HL-60 (cell line): Measurements from ENCODE around the gene MYBPC2.

ENCODE experiments used
- DNase-seq, 2 experiments: peaks; one replicate each; pipeline ENCODE4 v3.0.0-alpha.2; 2010 to 2020; ENCODE audit warnings: low read depth in 1 of 2, low spot score in 1 of 2
- H3K27ac ChIP-seq: fragments of 250-450 bp; sonication (Bioruptor Pico); replicated peaks from 2 replicates; pipeline ENCODE4 v1.5.1; 2020; ENCODE audit warnings: mild to moderate bottlenecking, moderate library complexity
- H3K27me3 ChIP-seq: fragments of 250-450 bp; sonication (Bioruptor Pico); 2 replicates; pipeline ENCODE4 v1.5.1; 2021; ENCODE audit warnings: mild to moderate bottlenecking, moderate library complexity; ENCODE audit not compliant: insufficient read depth, poor library complexity, severe bottlenecking
- H3K4me3 ChIP-seq: replicated peaks from 2 replicates; pipeline ENCODE4 v1.5.1; 2011; ENCODE audit warnings: mild to moderate bottlenecking, control low read depth, low read length; ENCODE audit not compliant: insufficient read depth
- CTCF ChIP-seq: IDR thresholded peaks from one replicate; pipeline ENCODE4 v1.5.1; 2011; ENCODE audit warnings: low read length, control low read depth, inconsistent platforms; ENCODE audit not compliant: insufficient read depth
- GABPA ChIP-seq: IDR thresholded peaks from 2 replicates; pipeline ENCODE4 v1.6.1; 2012; ENCODE audit warnings: low read depth
- POLR2AphosphoS5 ChIP-seq: IDR thresholded peaks from 2 replicates; pipeline ENCODE4 v1.6.1; 2012; ENCODE audit warnings: low read depth
- REST ChIP-seq: IDR thresholded peaks from 2 replicates; pipeline ENCODE4 v1.6.1; 2012; ENCODE audit warnings: low read depth; ENCODE audit not compliant: insufficient replicate concordance
- SPI1 ChIP-seq: IDR thresholded peaks from 2 replicates; pipeline ENCODE4 v1.6.1; 2012; ENCODE audit warnings: low read depth, mild to moderate bottlenecking, borderline replicate concordance

The MYBPC2 gene

GRCh38 chr19:50497022-50497405 is 64.3 kb downstream of the MYBPC2 start:
- no peak for TF ChIP-seq GABPA
- TF ChIP-seq POLR2AphosphoS5 = no peak
- no peak for TF ChIP-seq REST
- no peak for TF ChIP-seq SPI1
- TF ChIP-seq CTCF = no peak
- Histone ChIP-seq H3K27me3 (no peaks in the 10 kb centered on the region), H3K27ac (no peak overlapping the region), H3K4me3 (no peak overlapping the region)
- no peak for DNase-seq

GRCh38 chr19:50498219-50499056 is 65.7 kb downstream of the MYBPC2 start:
- Histone ChIP-seq H3K4me3 (no peak overlapping the region), H3K27ac (no peak overlapping the region), H3K27me3 (no peaks in the 10 kb centered on the region)
- TF ChIP-seq POLR2AphosphoS5 = no peak
- no peak for TF ChIP-seq CTCF
- no peak for TF ChIP-seq SPI1
- TF ChIP-seq REST = no peak
- no peak for TF ChIP-seq GABPA
- DNase-seq = no peak

- Histone ChIP-seq H3K4me3 (no peak overlapping the region), H3K27ac (no peak overlapping the region)
- DNase-seq = no peak
Observed at GRCh38 chr19:50500060-50500752, 67.5 kb downstream of the MYBPC2 start.

More at GRCh38 chr19:50500060-50500752, 67.5 kb downstream of the MYBPC2 start:
- H3K27me3 ChIP-seq = no peaks in the 10 kb centered on the region
- TF ChIP-seq GABPA (no peak), REST (no peak), SPI1 (no peak), CTCF (no peak), POLR2AphosphoS5 (no peak)
